Natural killer cell treated with Interleukin-12 subunit alpha and Interleukin-12 subunit beta and Interleukin-15 and Interleukin-18, amount 100 ng/mL, for 72 hours (primary cell): ENCODE data around the gene ANO10. TPM values are rescaled to one million over a fixed set of nuclear protein-coding genes. Genes with fewer than 3 reads are reported as not detected.
A peak's percentile ranks its signal among the peaks of the same experiment; 100 is the strongest.

Experiments used
- ATAC-seq, 2 donors: fragments of 150-1000 bp; cut with Tn5 transposase in 1 of 2; sonication (Bioruptor Pico), chemical (Tn5 transposase) in 1 of 2; 2 replicates each; pipeline ENCODE4 v1.10.0; 2021
- DNase-seq: peaks from one replicate; pipeline ENCODE4 v3.0.0; 2022; ENCODE audit warnings: low spot score
- H3K27ac Mint-ChIP-seq, 2 donors: 1 replicate in 1 of 2; 2 replicates in 1 of 2; pipeline ENCODE4 v1.8.0; 2022; ENCODE audit warnings: mixed read lengths in 2 of 2, mild to moderate bottlenecking in 1 of 2, moderate library complexity in 1 of 2
- H3K27me3 Mint-ChIP-seq, 2 donors: 1 replicate in 1 of 2; 2 replicates in 1 of 2; pipeline ENCODE4 v1.8.0; 2022; ENCODE audit warnings: mixed read lengths in 2 of 2
- H3K36me3 Mint-ChIP-seq: one replicate; pipeline ENCODE4 v1.8.0; 2022; ENCODE audit warnings: mixed read lengths
- H3K4me1 Mint-ChIP-seq, 2 donors: 1 replicate in 1 of 2; 2 replicates in 1 of 2; pipeline ENCODE4 v1.8.0; 2022; ENCODE audit warnings: low read depth in 2 of 2, mixed read lengths in 2 of 2, mild to moderate bottlenecking in 1 of 2
- H3K4me3 Mint-ChIP-seq: one replicate; pipeline ENCODE4 v1.8.0; 2022; ENCODE audit warnings: mixed read lengths
- H3K9me3 Mint-ChIP-seq: 2 replicates; pipeline ENCODE4 v1.8.0; 2022; ENCODE audit warnings: mixed read lengths
- total RNA-seq, 2 donors: library from RNA; stranded (reverse); gene quantifications; one replicate each; pipeline ENCODE4 v1.2.3, GENCODE V29; 2022

Gene ANO10
- total RNA-seq, 2 donors from 2014 or later: 11.8 to 15.4 TPM

- no peak overlapping the region for H3K4me3 Mint-ChIP-seq
- no peaks in the 10 kb centered on the region for H3K9me3 Mint-ChIP-seq
- DNase-seq: no peak
- H3K27ac Mint-ChIP-seq: no peak overlapping the region
- H3K27me3 Mint-ChIP-seq: no peaks in the 10 kb centered on the region
- no peak for ATAC-seq
- no peaks in the 10 kb centered on the region for H3K36me3 Mint-ChIP-seq
- peaks cover 5 to 9% of the 10 kb centered on the region in 2 donors for H3K4me1 Mint-ChIP-seq
Observed at GRCh38 chr3:43413676-43414368, 208.0 kb downstream of the ANO10 start.

DNA sequence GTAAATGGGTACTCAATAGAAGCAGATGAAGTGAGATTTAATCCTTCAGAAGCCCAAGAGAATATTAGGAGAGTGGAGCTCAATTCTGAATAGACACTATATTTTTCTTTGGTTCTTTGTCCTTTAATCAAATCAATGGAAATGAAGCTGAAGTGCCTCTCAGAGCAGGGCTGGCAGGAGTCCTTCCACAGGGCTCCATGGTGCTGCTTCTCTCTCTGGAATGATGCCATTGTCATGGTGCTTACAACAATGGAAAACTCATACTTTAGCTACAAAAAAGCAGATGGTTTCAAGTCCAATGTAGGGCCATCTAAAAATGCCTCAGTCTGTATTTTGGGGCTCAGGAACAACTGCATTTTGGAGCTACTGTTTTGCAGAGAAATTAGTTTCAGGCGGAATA lies 210.4 kb downstream of the ANO10 start:
- Mint-ChIP-seq H3K36me3 (no peaks in the 10 kb centered on the region), H3K27me3 (no peaks in the 10 kb centered on the region), H3K27ac (no peak overlapping the region), H3K4me3 (no peak overlapping the region), H3K9me3 (no peaks in the 10 kb centered on the region), H3K4me1 (peaks cover 8 to 14% of the 10 kb centered on the region in 2 donors)
- DNase-seq (no peak), ATAC-seq (no peak)

DNA sequence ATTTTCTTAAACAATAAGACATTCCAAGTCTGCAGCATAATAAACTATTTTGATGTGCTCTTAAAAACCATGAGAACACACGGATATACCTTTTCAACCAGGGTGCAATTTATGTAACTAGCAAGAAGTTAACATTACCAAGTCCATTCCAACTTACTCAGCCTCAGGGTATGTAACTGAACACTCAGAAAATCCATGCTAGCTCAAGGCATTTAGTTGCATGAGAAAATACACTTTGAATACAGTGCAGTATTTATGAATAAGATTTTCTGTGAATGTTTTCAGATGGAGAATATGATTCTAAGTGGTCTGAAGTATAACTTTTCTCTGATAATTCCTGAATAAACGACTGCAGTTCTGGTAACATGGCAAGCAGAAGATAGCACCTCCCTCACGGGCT lies 211.2 kb downstream of the ANO10 start:
- Mint-ChIP-seq H3K9me3 (no peaks in the 10 kb centered on the region), H3K36me3 (no peaks in the 10 kb centered on the region), H3K4me3 (no peak overlapping the region), H3K27ac (no peak overlapping the region), H3K4me1 (peaks cover 16 to 23% of the 10 kb centered on the region in 2 donors), H3K27me3 (no peaks in the 10 kb centered on the region)
- ATAC-seq (no peak), DNase-seq (no peak)

- no peak for DNase-seq
- Mint-ChIP-seq H3K4me1 (peaks cover 16 to 24% of the 10 kb centered on the region in 2 donors), H3K9me3 (no peaks in the 10 kb centered on the region), H3K36me3 (no peaks in the 10 kb centered on the region), H3K4me3 (no peak overlapping the region), H3K27ac (no peak overlapping the region), H3K27me3 (no peaks in the 10 kb centered on the region)
- ATAC-seq: no peak
Observed at GRCh38 chr3:43409506-43409905, 212.3 kb downstream of the ANO10 start.

- ATAC-seq (no peak), DNase-seq (no peak)
- peak overlapping the region in 1 of 2 donors; percentile 38 for H3K27ac Mint-ChIP-seq
- H3K36me3 Mint-ChIP-seq: no peaks in the 10 kb centered on the region
- no peak overlapping the region for H3K4me3 Mint-ChIP-seq
- H3K9me3 Mint-ChIP-seq: no peaks in the 10 kb centered on the region
- peaks cover 13 to 15% of the 10 kb centered on the region in 2 donors for H3K4me1 Mint-ChIP-seq
- H3K27me3 Mint-ChIP-seq: no peaks in the 10 kb centered on the region
Observed at GRCh38 chr3:43406643-43407023, 215.2 kb downstream of the ANO10 start.

GRCh38 chr3:43405888-43406642 lies 215.7 kb downstream of the ANO10 start:
- no peaks in the 10 kb centered on the region for H3K36me3 Mint-ChIP-seq
- peak; percentile 79 to 85 for ATAC-seq
- no peak for DNase-seq
- no peaks in the 10 kb centered on the region for H3K27me3 Mint-ChIP-seq
- H3K4me1 Mint-ChIP-seq: peaks cover 14 to 15% of the 10 kb centered on the region in 2 donors
- H3K9me3 Mint-ChIP-seq: no peaks in the 10 kb centered on the region
- peak overlapping the region; percentile 39 for H3K4me3 Mint-ChIP-seq
- peak overlapping the region; percentile 38 to 73 for H3K27ac Mint-ChIP-seq

GRCh38 chr3:43400781-43401730 lies 220.8 kb downstream of the ANO10 start:
- H3K36me3 Mint-ChIP-seq: no peaks in the 10 kb centered on the region
- peaks cover 6 to 7% of the 10 kb centered on the region in 2 donors for H3K4me1 Mint-ChIP-seq
- H3K4me3 Mint-ChIP-seq: no peak overlapping the region
- H3K27me3 Mint-ChIP-seq: no peaks in the 10 kb centered on the region
- DNase-seq: no peak
- no peak overlapping the region for H3K27ac Mint-ChIP-seq
- H3K9me3 Mint-ChIP-seq: no peaks in the 10 kb centered on the region
- ATAC-seq: no peak

- H3K4me1 Mint-ChIP-seq: peaks cover 0 to 3% of the 10 kb centered on the region in 2 donors
Observed at GRCh38 chr3:43400167-43400566, 221.6 kb downstream of the ANO10 start.

DNA sequence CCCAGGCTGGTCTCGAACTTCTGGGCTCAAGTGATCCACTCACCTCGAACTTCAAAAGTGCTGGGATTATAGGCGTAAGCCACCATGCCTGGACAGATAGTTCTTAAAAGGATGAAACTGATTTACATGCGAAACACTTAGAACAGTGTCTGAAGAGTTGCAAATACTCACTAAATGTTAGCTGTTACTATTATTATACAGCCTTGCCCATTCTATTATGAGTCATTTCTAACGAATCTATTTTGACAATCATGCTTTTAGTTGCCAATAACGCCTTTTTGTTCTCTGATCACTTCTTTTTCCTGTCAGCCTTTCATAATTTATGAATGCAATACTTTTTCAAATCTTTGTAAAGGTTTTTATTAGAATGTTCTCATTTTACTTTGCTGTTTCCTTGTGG lies 222.8 kb downstream of the ANO10 start:
- no peak for DNase-seq
- H3K36me3 Mint-ChIP-seq: no peaks in the 10 kb centered on the region
- H3K9me3 Mint-ChIP-seq: no peaks in the 10 kb centered on the region
- no peaks in the 10 kb centered on the region for H3K27me3 Mint-ChIP-seq
- ATAC-seq: no peak
- H3K4me3 Mint-ChIP-seq: no peak overlapping the region
- H3K4me1 Mint-ChIP-seq: peaks cover 9 to 10% of the 10 kb centered on the region in 2 donors
- H3K27ac Mint-ChIP-seq: no peak overlapping the region

More at GRCh38 chr3:43400167-43400566, 221.6 kb downstream of the ANO10 start:
- H3K27me3 Mint-ChIP-seq: no peaks in the 10 kb centered on the region
- DNase-seq (no peak), ATAC-seq (no peak)
- H3K4me3 Mint-ChIP-seq: no peak overlapping the region
- no peaks in the 10 kb centered on the region for H3K9me3 Mint-ChIP-seq
- H3K36me3 Mint-ChIP-seq: no peaks in the 10 kb centered on the region
- H3K27ac Mint-ChIP-seq: no peak overlapping the region

- DNase-seq (no peak), ATAC-seq (peak in 1 of 2 donors; percentile 29)
- peak overlapping the region; percentile 18 for H3K4me3 Mint-ChIP-seq
- no peaks in the 10 kb centered on the region for H3K27me3 Mint-ChIP-seq
- H3K36me3 Mint-ChIP-seq: no peaks in the 10 kb centered on the region
- H3K27ac Mint-ChIP-seq: peak overlapping the region; percentile 9 to 89
- H3K9me3 Mint-ChIP-seq: no peaks in the 10 kb centered on the region
- peaks cover 37 to 39% of the 10 kb centered on the region in 2 donors for H3K4me1 Mint-ChIP-seq
Observed at GRCh38 chr3:43394041-43394554, 227.7 kb downstream of the ANO10 start.

DNA sequence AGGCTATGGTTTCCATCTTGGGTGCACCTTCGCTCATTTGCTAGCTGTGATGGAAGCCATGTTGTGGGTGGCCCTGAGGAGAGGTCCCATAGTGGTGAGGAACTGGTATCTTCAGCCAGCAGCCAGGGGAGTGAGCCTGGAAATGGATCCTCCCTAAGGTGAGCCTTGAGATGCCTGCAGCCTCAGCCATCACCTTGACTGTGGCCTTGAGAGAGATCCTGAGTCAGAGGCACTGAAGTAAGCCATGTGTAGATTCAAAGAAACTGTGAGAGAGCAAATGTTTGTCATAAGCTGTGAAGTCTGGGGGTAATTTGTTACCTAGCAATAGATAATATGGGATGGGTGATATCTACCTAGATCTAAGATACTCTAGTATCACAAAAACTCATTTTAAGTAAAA lies 230.2 kb downstream of the ANO10 start:
- DNase-seq: no peak

GRCh38 chr3:43390255-43390588 lies 231.6 kb downstream of the ANO10 start:
- H3K4me3 Mint-ChIP-seq: peak overlapping the region; percentile 67
- no peaks in the 10 kb centered on the region for H3K36me3 Mint-ChIP-seq
- peaks cover 59 to 66% of the 10 kb centered on the region in 2 donors for H3K4me1 Mint-ChIP-seq
- H3K27ac Mint-ChIP-seq: peak overlapping the region; percentile 85 to 89
- no peak for DNase-seq
- no peaks in the 10 kb centered on the region for H3K27me3 Mint-ChIP-seq
- H3K9me3 Mint-ChIP-seq: no peaks in the 10 kb centered on the region
- ATAC-seq: no peak

More for the DNA sequence above, 230.2 kb downstream of the ANO10 start:
- peaks cover 54 to 58% of the 10 kb centered on the region in 2 donors for H3K4me1 Mint-ChIP-seq
- no peaks in the 10 kb centered on the region for H3K27me3 Mint-ChIP-seq
- H3K9me3 Mint-ChIP-seq: no peaks in the 10 kb centered on the region
- no peak for ATAC-seq
- no peaks in the 10 kb centered on the region for H3K36me3 Mint-ChIP-seq
- H3K27ac Mint-ChIP-seq: peak overlapping the region; percentile 85 to 89
- no peak overlapping the region for H3K4me3 Mint-ChIP-seq
